GM12878 (cell line): ENCODE results near the gene RFWD3. TPM values are rescaled to one million over a fixed set of nuclear protein-coding genes. Genes with fewer than 3 reads are reported as not detected.

ENCODE experiments used
- ATAC-seq: fragments of 200-7000 bp; cut with Tn5 transposase; 3 replicates; pipeline ENCODE4 v1.9.1; 2020; ENCODE audit warnings: mild to moderate bottlenecking, moderate library complexity
- BruUV-seq: library from RNA; stranded (reverse); fragments of 400-500 nt; replicated peaks from 2 replicates; lab custom pipeline; 2021; lab: Mats Ljungman, UMichigan
- CTCF ChIA-PET: fragments of 300-600 bp; sonication (Branson Sonifier 250); formaldehyde crosslinking; extraction: SDS; loops from one replicate; lab custom pipeline; 2021; ENCODE audit warnings: inconsistent platforms; lab: Yijun Ruan, JAX
- POLR2A ChIA-PET: fragments of 350-600 bp; formaldehyde crosslinking; extraction: SDS; loops from one replicate; lab custom pipeline; 2021; ENCODE audit warnings: inconsistent platforms; lab: Charles Lee
- RAD21 ChIA-PET: fragments of 300-600 bp; sonication (Branson Sonifier 250); formaldehyde crosslinking; loops from one replicate; lab custom pipeline; 2023; ENCODE audit warnings: antibody characterized with exemption; ENCODE audit not compliant: unreplicated experiment; lab: Charles Lee
- SMC1A ChIA-PET: fragments of 300-600 bp; sonication (Branson Sonifier 250); formaldehyde crosslinking; loops from one replicate; lab custom pipeline; 2023; ENCODE audit not compliant: unreplicated experiment, uncharacterized antibody; lab: Charles Lee
- DNase-seq: peaks from one replicate; pipeline ENCODE4 v3.0.0-alpha.2; 2011; ENCODE audit warnings: low read depth, low spot score
- FAIRE-seq: peaks from 3 replicates; lab custom pipeline; 2011; peaks lifted over from hg19 to GRCh38; lab: Jason Lieb, UNC
- H2AFZ ChIP-seq: 2 replicates; pipeline ENCODE4 v1.6.0; 2011; ENCODE audit warnings: low read depth, low read length, control low read depth; ENCODE audit not compliant: control insufficient read depth
- H3K27ac ChIP-seq: 2 replicates; pipeline ENCODE4 v1.5.1; 2011; ENCODE audit warnings: control low read depth; ENCODE audit not compliant: control insufficient read depth, insufficient read depth
- H3K27me3 ChIP-seq, 2 experiments: replicated peaks in 1 of 2; 2 replicates each; pipeline versions ENCODE4 v1.6.0 to v1.6.1; 2011; ENCODE audit warnings: low read length in 1 of 2; ENCODE audit not compliant: control insufficient read depth in 2 of 2, insufficient read depth in 2 of 2
- H3K36me3 ChIP-seq, 2 experiments: 2 replicates each; pipeline ENCODE4 v1.5.1; 2011; ENCODE audit warnings: low read length in 1 of 2; ENCODE audit not compliant: control insufficient read depth in 2 of 2, insufficient read depth in 2 of 2
- H3K4me1 ChIP-seq: 2 replicates; pipeline ENCODE4 v1.6.1; 2011; ENCODE audit warnings: mild to moderate bottlenecking, low read length, moderate library complexity, mixed read lengths; ENCODE audit not compliant: control insufficient read depth, insufficient read depth
- H3K4me2 ChIP-seq: 2 replicates; pipeline ENCODE4 v1.6.0; 2011; ENCODE audit warnings: control low read depth; ENCODE audit not compliant: control insufficient read depth, insufficient read depth
- H3K4me3 ChIP-seq: fragments of 200-600 bp; sonication (generic); 2 replicates; pipeline ENCODE4 v1.5.1; 2016
- H3K79me2 ChIP-seq: 2 replicates; pipeline ENCODE4 v1.6.0; 2011; ENCODE audit warnings: low read length; ENCODE audit not compliant: control insufficient read depth, insufficient read depth
- H3K9ac ChIP-seq: 2 replicates; pipeline ENCODE4 v1.8.0; 2011; ENCODE audit warnings: low read length, control low read depth, mixed read lengths; ENCODE audit not compliant: control insufficient read depth, insufficient read depth
- H3K9me3 ChIP-seq: replicated peaks from 3 replicates; pipeline ENCODE4 v1.5.1; 2011; ENCODE audit warnings: mild to moderate bottlenecking, low read length; ENCODE audit not compliant: control insufficient read depth, insufficient read depth
- H4K20me1 ChIP-seq: 2 replicates; pipeline ENCODE4 v1.6.0; 2011; ENCODE audit not compliant: control insufficient read depth, insufficient read depth
- FOXM1 ChIP-seq: IDR thresholded peaks from 2 replicates; pipeline ENCODE4 v1.6.1; 2012; ENCODE audit warnings: low read depth, mild to moderate bottlenecking, inconsistent platforms, low read length, moderate library complexity
- IKZF2 ChIP-seq, 2 experiments: fragments of 450-650 bp; IDR thresholded peaks; 2 replicates each; pipeline ENCODE4 v1.6.1; 2017; ENCODE audit warnings: mild to moderate bottlenecking in 2 of 2, moderate library complexity in 2 of 2
- KLF5 ChIP-seq: fragments of 450-650 bp; IDR thresholded peaks from 2 replicates; pipeline ENCODE4 v1.6.1; 2014; ENCODE audit warnings: mild to moderate bottlenecking; ENCODE audit not compliant: partially characterized antibody
- NFIC ChIP-seq: IDR thresholded peaks from 2 replicates; pipeline ENCODE4 v1.6.1; 2012; ENCODE audit warnings: low read depth, mild to moderate bottlenecking, inconsistent platforms, low read length, moderate library complexity
- RCOR1 ChIP-seq: conservative IDR thresholded peaks from 2 replicates; pipeline ENCODE4 v1.6.1; 2012; ENCODE audit warnings: low read depth, low read length, improper control_type of control experiment
- RELA ChIP-seq: fragments of 450-650 bp; IDR thresholded peaks from 2 replicates; pipeline ENCODE4 v1.8.0; 2014; ENCODE audit warnings: borderline replicate concordance; ENCODE audit not compliant: partially characterized antibody
- ZNF217 ChIP-seq: fragments of 450-650 bp; IDR thresholded peaks from 2 replicates; pipeline ENCODE4 v1.6.1; 2017; ENCODE audit warnings: antibody characterized with exemption, mild to moderate bottlenecking
- ZSCAN29 ChIP-seq: fragments of 450-650 bp; IDR thresholded peaks from 2 replicates; pipeline ENCODE4 v1.6.1; 2017; ENCODE audit warnings: mild to moderate bottlenecking, moderate library complexity
- WGBS: methylation state at CpG from one replicate; pipeline ENCODE4 v1.1.6; 2016; ENCODE audit warnings: low lambda C conversion rate; ENCODE audit not compliant: insufficient replicate concordance, insufficient coverage; ENCODE audit errors: missing lambda C conversion rate; 5-methylcytosine and 5-hydroxymethylcytosine counted together
- in situ Hi-C: fragments of 300-500 bp; cut with MboI; formaldehyde crosslinking; loops from 9 replicates; pipeline ENCODE4 v1.14.3; 2018; ENCODE audit warnings: mixed read lengths
- intact Hi-C: fragments of 100-400 bp; cut with micrococcal nuclease; formaldehyde crosslinking; loops from one replicate; pipeline ENCODE4 v1.14.2; 2022; ENCODE audit not compliant: unreplicated experiment
- polyA plus RNA-seq, 11 experiments: library from polyadenylated mRNA; depleted of rRNA in 4 of 11; unstranded in 6 of 11; stranded (reverse) in 5 of 11; fragments of >200 nt; fragmentation: Nextera tagmentation in 4 of 11; fragmentation: Illumina TruSeq in 1 of 11; extraction: Ambion mirVana in 4 of 11; extraction: Trizol in 1 of 11; gene quantifications; 1 replicate in 1 of 11; 2 replicates in 10 of 11; pipeline versions ENCODE4 v1.2.1 to v1.2.3, GENCODE V29; 2011 to 2016; ENCODE audit warnings: inconsistent platforms in 2 of 11, missing spikeins in 2 of 11, low read depth in 1 of 11
- total RNA-seq, 4 experiments: library from RNA; depleted of rRNA in 3 of 4; stranded (reverse); fragments of >200 nt in 3 of 4; fragmentation: Illumina TruSeq in 1 of 4; extraction: Trizol in 1 of 4; gene quantifications; 2 replicates each; pipeline versions ENCODE4 v1.2.1 to v1.2.3, GENCODE V29; 2013 to 2021
- TF ChIP-seq, protein P1 (sequence below): IDR thresholded peaks from 2 replicates; pipeline ENCODE4 v1.6.1; 2012; ENCODE audit warnings: low read length, inconsistent platforms
- TF ChIP-seq, protein P2 (sequence below): fragments of 450-650 bp; IDR thresholded peaks from 2 replicates; pipeline ENCODE4 v1.6.1; 2018; ENCODE audit warnings: borderline replicate concordance, mild to moderate bottlenecking; ENCODE audit not compliant: partially characterized antibody

The RFWD3 gene
- total and polyA plus RNA-seq, 10 of the 15 experiments (the other 5 are each of a cell fraction or from before 2014, with no cell fraction given): 10.7 to 78.5 (median 51.2) TPM

DNA sequence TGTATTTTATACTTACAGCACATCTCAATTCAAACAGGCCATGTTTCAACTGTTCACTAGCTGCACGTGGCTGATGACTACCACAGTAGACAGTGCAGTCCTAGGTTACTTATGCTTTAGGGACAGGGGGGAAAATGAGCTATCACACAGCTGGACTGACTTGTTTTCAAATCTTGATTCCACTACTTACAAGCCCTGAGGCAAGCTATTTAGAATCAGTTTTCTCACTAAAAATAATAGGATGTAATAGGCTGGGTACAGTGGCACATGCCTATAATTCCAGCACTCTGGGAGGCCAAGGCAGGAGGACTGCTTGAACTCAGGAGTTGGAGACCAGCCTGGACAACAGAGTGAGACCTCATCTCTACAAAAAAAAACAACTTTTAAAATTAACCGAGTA, 70.1 kb downstream of the RFWD3 start:
- Histone ChIP-seq H3K36me3 (peaks cover 0 to 2% of the 10 kb centered on the region in 2 experiments; a peak in 1 of 4 replicates), H3K4me2 (no peak overlapping the region), H3K4me1 (peaks cover 7% of the 10 kb centered on the region; the same call in 1 of the 2 replicates), H2AFZ (no peak overlapping the region), H3K27me3 (no peaks in the 10 kb centered on the region), H3K9ac (no peak overlapping the region), H3K79me2 (peaks cover 52% of the 10 kb centered on the region), H3K27ac (no peak overlapping the region), H3K9me3 (no peaks in the 10 kb centered on the region; the same call in 2 of the 3 replicates), H4K20me1 (no peaks in the 10 kb centered on the region), H3K4me3 (no peak overlapping the region)
- DNase-seq (no peak), FAIRE-seq (no peak), ATAC-seq (no peak)
- WGBS: 100% methylated on average over 2 of the region's 2 CpGs
- ChIA-PET SMC1A (interaction anchor here (0.5 to 1.0 kb wide), 2 partner anchors 9 to 16 kb away, joined by 3 to 4 read pairs; no protein-coding TSS in a partner anchor), RAD21 (no interaction called here), CTCF (no interaction called here), POLR2A (interaction anchor here (0.6 to 1.4 kb wide), 3 partner anchors 11 to 19 kb away, joined by 3 read pairs; no protein-coding TSS in a partner anchor)
- no TSS peak for BruUV-seq
- intact Hi-C loops (no loop called here), in situ Hi-C loops (no loop called here)
- TF ChIP-seq NFIC (no peak), ZSCAN29 (no peak), RCOR1 (no peak), KLF5 (no peak), RELA (no peak), ZNF217 (no peak), FOXM1 (no peak), IKZF2 (IDR thresholded peaks at IDR 0.05) (no peak)
- TF ChIP-seq, protein P1, sequence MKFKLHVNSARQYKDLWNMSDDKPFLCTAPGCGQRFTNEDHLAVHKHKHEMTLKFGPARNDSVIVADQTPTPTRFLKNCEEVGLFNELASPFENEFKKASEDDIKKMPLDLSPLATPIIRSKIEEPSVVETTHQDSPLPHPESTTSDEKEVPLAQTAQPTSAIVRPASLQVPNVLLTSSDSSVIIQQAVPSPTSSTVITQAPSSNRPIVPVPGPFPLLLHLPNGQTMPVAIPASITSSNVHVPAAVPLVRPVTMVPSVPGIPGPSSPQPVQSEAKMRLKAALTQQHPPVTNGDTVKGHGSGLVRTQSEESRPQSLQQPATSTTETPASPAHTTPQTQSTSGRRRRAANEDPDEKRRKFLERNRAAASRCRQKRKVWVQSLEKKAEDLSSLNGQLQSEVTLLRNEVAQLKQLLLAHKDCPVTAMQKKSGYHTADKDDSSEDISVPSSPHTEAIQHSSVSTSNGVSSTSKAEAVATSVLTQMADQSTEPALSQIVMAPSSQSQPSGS: no peak
- TF ChIP-seq, protein P2, sequence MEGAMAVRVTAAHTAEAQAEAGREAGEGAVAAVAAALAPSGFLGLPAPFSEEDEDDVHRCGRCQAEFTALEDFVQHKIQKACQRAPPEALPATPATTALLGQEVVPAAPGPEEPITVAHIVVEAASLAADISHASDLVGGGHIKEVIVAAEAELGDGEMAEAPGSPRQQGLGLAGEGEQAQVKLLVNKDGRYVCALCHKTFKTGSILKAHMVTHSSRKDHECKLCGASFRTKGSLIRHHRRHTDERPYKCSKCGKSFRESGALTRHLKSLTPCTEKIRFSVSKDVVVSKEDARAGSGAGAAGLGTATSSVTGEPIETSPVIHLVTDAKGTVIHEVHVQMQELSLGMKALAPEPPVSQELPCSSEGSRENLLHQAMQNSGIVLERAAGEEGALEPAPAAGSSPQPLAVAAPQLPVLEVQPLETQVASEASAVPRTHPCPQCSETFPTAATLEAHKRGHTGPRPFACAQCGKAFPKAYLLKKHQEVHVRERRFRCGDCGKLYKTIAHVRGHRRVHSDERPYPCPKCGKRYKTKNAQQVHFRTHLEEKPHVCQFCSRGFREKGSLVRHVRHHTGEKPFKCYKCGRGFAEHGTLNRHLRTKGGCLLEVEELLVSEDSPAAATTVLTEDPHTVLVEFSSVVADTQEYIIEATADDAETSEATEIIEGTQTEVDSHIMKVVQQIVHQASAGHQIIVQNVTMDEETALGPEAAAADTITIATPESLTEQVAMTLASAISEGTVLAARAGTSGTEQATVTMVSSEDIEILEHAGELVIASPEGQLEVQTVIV: no peak
- TF ChIP-seq, all 136 proteins: peak for 0
